HEK293T (cell line): ENCODE measurements around the gene PPARGC1A.

ENCODE experiments used
- CTCF ChIA-PET: fragments of 350-600 bp; formaldehyde crosslinking; extraction: SDS; loops from one replicate; lab custom pipeline; 2021; ENCODE audit warnings: antibody characterized with exemption, inconsistent platforms; lab: Yijun Ruan, JAX
- POLR2A ChIA-PET: fragments of 350-600 bp; formaldehyde crosslinking; extraction: SDS; loops from one replicate; lab custom pipeline; 2020; ENCODE audit warnings: antibody characterized with exemption, inconsistent platforms; lab: Yijun Ruan, JAX
- DNase-seq: peaks from one replicate; pipeline ENCODE4 v3.0.0; 2012; ENCODE audit warnings: mixed read lengths; ENCODE audit errors: extremely low spot score
- ARNT ChIP-seq: fragments of 450-650 bp; IDR thresholded peaks from 2 replicates; pipeline ENCODE4 v1.6.1; 2017; ENCODE audit warnings: mild to moderate bottlenecking
- BHLHE40 ChIP-seq: fragments of 450-650 bp; IDR thresholded peaks from 2 replicates; pipeline ENCODE4 v1.6.1; 2016; ENCODE audit warnings: mild to moderate bottlenecking, moderate library complexity, borderline replicate concordance
- CTBP1 ChIP-seq: fragments of 450-650 bp; IDR thresholded peaks from 2 replicates; pipeline ENCODE4 v1.6.1; 2016; ENCODE audit warnings: borderline replicate concordance
- ELF4 ChIP-seq: fragments of 450-650 bp; IDR thresholded peaks from 2 replicates; pipeline ENCODE4 v1.6.1; 2017; ENCODE audit warnings: antibody characterized with exemption
- FOXA1 ChIP-seq: fragments of 450-650 bp; IDR thresholded peaks from 2 replicates; pipeline ENCODE4 v1.6.1; 2016; ENCODE audit warnings: mild to moderate bottlenecking
- FOXK2 ChIP-seq: fragments of 450-650 bp; IDR thresholded peaks from 2 replicates; pipeline ENCODE4 v1.6.1; 2016; ENCODE audit warnings: mild to moderate bottlenecking
- FOXM1 ChIP-seq: fragments of 450-650 bp; IDR thresholded peaks from 2 replicates; pipeline ENCODE4 v1.6.1; 2017; ENCODE audit warnings: mild to moderate bottlenecking, borderline replicate concordance
- HDGF ChIP-seq: fragments of 450-650 bp; IDR thresholded peaks from 2 replicates; pipeline ENCODE4 v1.6.1; 2017; ENCODE audit warnings: antibody characterized with exemption, borderline replicate concordance
- L3MBTL2 ChIP-seq: fragments of 450-650 bp; conservative IDR thresholded peaks from 2 replicates; pipeline ENCODE4 v1.6.1; 2016; ENCODE audit warnings: mild to moderate bottlenecking
- LEF1 ChIP-seq: fragments of 450-650 bp; IDR thresholded peaks from 2 replicates; pipeline ENCODE4 v1.6.1; 2017; ENCODE audit warnings: mild to moderate bottlenecking, borderline replicate concordance
- NFRKB ChIP-seq: fragments of 450-650 bp; IDR thresholded peaks from 2 replicates; pipeline ENCODE4 v1.6.1; 2016; ENCODE audit warnings: mild to moderate bottlenecking, moderate library complexity
- PKNOX1 ChIP-seq: fragments of 450-650 bp; IDR thresholded peaks from 2 replicates; pipeline ENCODE4 v1.6.1; 2016
- SP1 ChIP-seq: fragments of 450-650 bp; IDR thresholded peaks from 2 replicates; pipeline ENCODE4 v1.6.1; 2017
- SUZ12 ChIP-seq: fragments of 450-650 bp; IDR thresholded peaks from 2 replicates; pipeline ENCODE4 v1.6.1; 2016; ENCODE audit warnings: mild to moderate bottlenecking
- TARDBP ChIP-seq: fragments of 450-650 bp; IDR thresholded peaks from 2 replicates; pipeline ENCODE4 v1.6.1; 2016
- ZNF384 ChIP-seq: fragments of 450-650 bp; IDR thresholded peaks from 2 replicates; pipeline ENCODE4 v1.6.1; 2016

Gene PPARGC1A

GRCh38 chr4:23885943-23886590 is 3.8 kb downstream of the PPARGC1A start:
- CTCF ChIA-PET = no interaction called here
- DNase-seq = no peak
- POLR2A ChIA-PET = no interaction called here
- no peak for TF ChIP-seq BHLHE40
- no peak for TF ChIP-seq NFRKB
- TF ChIP-seq LEF1 = no peak
- TF ChIP-seq L3MBTL2 = no peak

GRCh38 chr4:23884741-23885140 is 5.1 kb downstream of the PPARGC1A start:
- CTCF ChIA-PET = interaction anchor here (0.6 kb wide), 1 partner anchor 47 kb away, joined by 9 read pairs; no protein-coding TSS in a partner anchor
- no peak for TF ChIP-seq CTBP1
- no peak for TF ChIP-seq PKNOX1
- TF ChIP-seq FOXK2 = no peak
- TF ChIP-seq NFRKB = no peak
- no peak for TF ChIP-seq SP1
- TF ChIP-seq HDGF = no peak
- no peak for TF ChIP-seq BHLHE40
- TF ChIP-seq FOXM1 = no peak
- no peak for TF ChIP-seq TARDBP
- TF ChIP-seq ELF4 = no peak
- no peak for TF ChIP-seq ARNT
- TF ChIP-seq L3MBTL2 = no peak
- no peak for TF ChIP-seq ZNF384
- TF ChIP-seq FOXA1 = no peak
- no peak for TF ChIP-seq SUZ12
- TF ChIP-seq LEF1 = no peak
- POLR2A ChIA-PET = no interaction called here
- DNase-seq = no peak

- DNase-seq = no peak
- no peak for TF ChIP-seq FOXM1
- no peak for TF ChIP-seq FOXK2
- TF ChIP-seq LEF1 = no peak
- TF ChIP-seq ZNF384 = no peak
- CTCF ChIA-PET = interaction anchor here (0.6 kb wide), 1 partner anchor 48 kb away, joined by 9 read pairs; no protein-coding TSS in a partner anchor
- POLR2A ChIA-PET = no interaction called here
Measured at GRCh38 chr4:23884261-23884660, 5.6 kb downstream of the PPARGC1A start.

- POLR2A ChIA-PET = no interaction called here
- TF ChIP-seq TARDBP = no peak
- TF ChIP-seq PKNOX1 = no peak
- TF ChIP-seq NFRKB = no peak
- TF ChIP-seq ZNF384 = no peak
- no peak for TF ChIP-seq CTBP1
- TF ChIP-seq HDGF = no peak
- TF ChIP-seq FOXM1 = no peak
- no peak for TF ChIP-seq SUZ12
- TF ChIP-seq BHLHE40 = no peak
- no peak for TF ChIP-seq ARNT
- TF ChIP-seq FOXK2 = no peak
- no peak for TF ChIP-seq LEF1
- no peak for TF ChIP-seq SP1
- CTCF ChIA-PET = no interaction called here
Measured at GRCh38 chr4:23882976-23883531, 6.8 kb downstream of the PPARGC1A start.

GRCh38 chr4:23881674-23882337 is 8.0 kb downstream of the PPARGC1A start:
- POLR2A ChIA-PET = interaction anchor here (1.0 kb wide), 1 partner anchor 9 kb away, joined by 3 read pairs; no protein-coding TSS in a partner anchor

More at GRCh38 chr4:23882976-23883531, 6.8 kb downstream of the PPARGC1A start:
- no peak for DNase-seq

GRCh38 chr4:23881052-23881501 is 8.8 kb downstream of the PPARGC1A start:
- TF ChIP-seq SP1 = no peak
- no peak for TF ChIP-seq FOXM1
- no peak for TF ChIP-seq LEF1
- TF ChIP-seq FOXK2 = no peak
- no peak for TF ChIP-seq BHLHE40
- no peak for TF ChIP-seq SUZ12
- no peak for TF ChIP-seq ELF4
- no peak for TF ChIP-seq ZNF384
- no peak for TF ChIP-seq CTBP1
- TF ChIP-seq NFRKB = no peak
- no peak for TF ChIP-seq ARNT

More at GRCh38 chr4:23881674-23882337, 8.0 kb downstream of the PPARGC1A start:
- TF ChIP-seq NFRKB (no peak), CTBP1 (no peak), FOXK2 (no peak), SP1 (no peak), BHLHE40 (no peak), TARDBP (no peak), ARNT (no peak), FOXM1 (no peak), FOXA1 (no peak), L3MBTL2 (no peak), SUZ12 (no peak), ZNF384 (no peak), LEF1 (no peak)
- DNase-seq = no peak
- CTCF ChIA-PET = no interaction called here

More at GRCh38 chr4:23881052-23881501, 8.8 kb downstream of the PPARGC1A start:
- DNase-seq = no peak
- ChIA-PET CTCF (no interaction called here), POLR2A (no interaction called here)
